ENCODE measurements around the gene TAS2R19.

TAS2R19 gene

GRCh38 chr12:11031307-11031706, 8.9 kb upstream of the TAS2R19 start, which contains the start of gene TAS2R31:
TSS of gene TAS2R31 (minus strand) at chr12:11031407. CDS start at chr12:11031335, 72 bp downstream.
- H3K27me3 Mint-ChIP-seq (ENCODE audit: low read depth, poor library complexity) = no peaks in the 10 kb centered on the region
- H3K27ac Mint-ChIP-seq = peak within 1 kb of the TSS; percentile 28
- no peak within 1 kb of the TSS for H3K4me3 Mint-ChIP-seq
- DNase-seq = no peak
- peaks cover 68% of the 10 kb centered on the region for H3K36me3 Mint-ChIP-seq (ENCODE audit: low read depth)
- no peaks in the 10 kb centered on the region for H3K9me3 Mint-ChIP-seq
- no peaks in the 10 kb centered on the region for H3K4me1 Mint-ChIP-seq
- TF ChIP-seq, protein P1, sequence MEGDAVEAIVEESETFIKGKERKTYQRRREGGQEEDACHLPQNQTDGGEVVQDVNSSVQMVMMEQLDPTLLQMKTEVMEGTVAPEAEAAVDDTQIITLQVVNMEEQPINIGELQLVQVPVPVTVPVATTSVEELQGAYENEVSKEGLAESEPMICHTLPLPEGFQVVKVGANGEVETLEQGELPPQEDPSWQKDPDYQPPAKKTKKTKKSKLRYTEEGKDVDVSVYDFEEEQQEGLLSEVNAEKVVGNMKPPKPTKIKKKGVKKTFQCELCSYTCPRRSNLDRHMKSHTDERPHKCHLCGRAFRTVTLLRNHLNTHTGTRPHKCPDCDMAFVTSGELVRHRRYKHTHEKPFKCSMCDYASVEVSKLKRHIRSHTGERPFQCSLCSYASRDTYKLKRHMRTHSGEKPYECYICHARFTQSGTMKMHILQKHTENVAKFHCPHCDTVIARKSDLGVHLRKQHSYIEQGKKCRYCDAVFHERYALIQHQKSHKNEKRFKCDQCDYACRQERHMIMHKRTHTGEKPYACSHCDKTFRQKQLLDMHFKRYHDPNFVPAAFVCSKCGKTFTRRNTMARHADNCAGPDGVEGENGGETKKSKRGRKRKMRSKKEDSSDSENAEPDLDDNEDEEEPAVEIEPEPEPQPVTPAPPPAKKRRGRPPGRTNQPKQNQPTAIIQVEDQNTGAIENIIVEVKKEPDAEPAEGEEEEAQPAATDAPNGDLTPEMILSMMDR (IDR thresholded peaks at IDR 0.05) = no peak

DNA sequence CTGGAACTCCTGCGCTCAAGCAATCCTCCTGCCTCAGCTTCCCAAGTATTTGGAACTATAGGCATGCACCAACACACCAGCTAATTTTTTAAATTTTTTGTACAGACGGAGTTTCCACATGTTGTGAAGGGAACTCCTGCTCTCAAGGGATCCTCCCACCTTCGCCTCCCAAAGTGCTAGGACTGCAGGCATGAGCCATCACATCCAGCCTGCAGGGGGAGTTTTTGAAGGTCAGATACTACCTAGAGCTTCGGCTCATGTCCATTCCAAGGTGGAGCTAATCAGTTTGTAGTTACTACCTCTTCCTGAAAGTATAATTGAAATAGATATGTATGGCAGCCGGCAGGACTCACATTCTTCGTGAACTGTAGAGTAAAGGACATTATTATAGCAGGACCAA, 3.7 kb upstream of the TAS2R19 start:
- H3K4me3 Mint-ChIP-seq = no peak overlapping the region
- H3K36me3 Mint-ChIP-seq (ENCODE audit: low read depth) = peaks cover 69% of the 10 kb centered on the region
- H3K4me1 Mint-ChIP-seq = no peaks in the 10 kb centered on the region
- TF ChIP-seq, protein P1 (IDR thresholded peaks at IDR 0.05) = no peak
- no peaks in the 10 kb centered on the region for H3K27me3 Mint-ChIP-seq (ENCODE audit: low read depth, poor library complexity)
- H3K27ac Mint-ChIP-seq = no peak overlapping the region
- peaks cover 18% of the 10 kb centered on the region for H3K9me3 Mint-ChIP-seq
- DNase-seq = no peak

DNA sequence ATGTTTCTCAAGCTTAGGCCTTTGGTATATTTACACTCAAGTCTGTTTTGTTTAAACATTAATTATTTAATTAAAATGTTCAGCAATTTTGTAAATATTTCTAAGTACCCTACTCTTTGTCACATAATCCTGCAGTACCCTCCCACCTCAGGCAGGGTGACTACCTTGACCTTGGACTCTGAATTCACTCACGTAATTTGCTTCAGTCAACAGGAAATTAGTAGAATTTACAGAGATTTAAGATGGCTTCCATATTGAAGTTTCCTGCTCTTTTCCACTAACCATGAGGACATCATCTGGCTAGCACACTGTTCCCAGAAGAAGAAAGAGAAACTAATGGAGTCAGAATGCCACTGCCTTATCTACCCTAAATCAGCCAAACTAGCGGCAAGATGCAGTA, 967 bp upstream of the TAS2R19 start:
- peaks cover 18% of the 10 kb centered on the region for H3K9me3 Mint-ChIP-seq
- no peak overlapping the region for H3K4me3 Mint-ChIP-seq
- H3K4me1 Mint-ChIP-seq = no peaks in the 10 kb centered on the region
- H3K36me3 Mint-ChIP-seq (ENCODE audit: low read depth) = peaks cover 53% of the 10 kb centered on the region
- peak overlapping the region; percentile 15 for H3K27ac Mint-ChIP-seq
- DNase-seq = no peak
- TF ChIP-seq, protein P1 (IDR thresholded peaks at IDR 0.05) = no peak
- H3K27me3 Mint-ChIP-seq (ENCODE audit: low read depth, poor library complexity) = no peaks in the 10 kb centered on the region

DNA sequence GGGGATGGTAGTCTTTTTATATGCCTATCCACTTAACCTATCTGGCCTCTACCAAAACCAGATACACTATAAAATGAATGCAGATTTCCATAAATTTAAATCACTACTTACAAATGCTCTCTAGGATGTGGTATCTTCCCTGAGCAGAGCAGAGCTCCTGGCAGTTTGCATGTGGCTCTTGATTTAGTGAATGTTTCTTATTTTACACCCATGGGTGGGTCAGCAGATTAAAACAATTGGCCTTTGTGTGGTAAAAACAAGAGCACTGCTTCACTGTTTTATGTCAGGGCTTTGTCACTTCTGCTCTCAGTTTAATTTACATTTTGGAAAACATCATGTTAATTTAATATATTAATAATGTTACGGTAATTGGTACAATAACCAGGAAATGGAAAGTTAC, 5.5 kb downstream of the TAS2R19 start:
- Mint-ChIP-seq H3K36me3 (ENCODE audit: low read depth) (peaks cover 23% of the 10 kb centered on the region), H3K27ac (no peak overlapping the region), H3K4me3 (no peak overlapping the region), H3K9me3 (no peaks in the 10 kb centered on the region), H3K4me1 (no peaks in the 10 kb centered on the region), H3K27me3 (ENCODE audit: low read depth, poor library complexity) (no peaks in the 10 kb centered on the region)
- TF ChIP-seq, protein P1 (IDR thresholded peaks at IDR 0.05) = no peak
- DNase-seq = no peak

- Mint-ChIP-seq H3K9me3 (no peaks in the 10 kb centered on the region), H3K27ac (no peak overlapping the region), H3K36me3 (ENCODE audit: low read depth) (peaks cover 19% of the 10 kb centered on the region), H3K4me1 (no peaks in the 10 kb centered on the region), H3K4me3 (no peak overlapping the region), H3K27me3 (ENCODE audit: low read depth, poor library complexity) (no peaks in the 10 kb centered on the region)
- TF ChIP-seq, protein P1 (IDR thresholded peaks at IDR 0.05) = no peak
- no peak for DNase-seq
These were observed 6.5 kb downstream of the TAS2R19 start for GRCh38 chr12:11015775-11016430.

GRCh38 chr12:11014234-11014633, 8.2 kb downstream of the TAS2R19 start:
- TF ChIP-seq, protein P1 (IDR thresholded peaks at IDR 0.05) = no peak
- H3K27ac Mint-ChIP-seq = no peak overlapping the region
- H3K9me3 Mint-ChIP-seq = no peaks in the 10 kb centered on the region
- no peaks in the 10 kb centered on the region for H3K4me1 Mint-ChIP-seq
- H3K36me3 Mint-ChIP-seq (ENCODE audit: low read depth) = peaks cover 24% of the 10 kb centered on the region
- no peaks in the 10 kb centered on the region for H3K27me3 Mint-ChIP-seq (ENCODE audit: low read depth, poor library complexity)
- DNase-seq = no peak
- H3K4me3 Mint-ChIP-seq = no peak overlapping the region
